ENCODE results near the gene RWDD3.

GRCh38 chr1:95263450-95263849 is 29.4 kb downstream of the RWDD3 start:
- no peak for TF ChIP-seq CTCF (IDR thresholded peaks at IDR 0.05)
- no peak for TF ChIP-seq POLR2AphosphoS5 (IDR thresholded peaks at IDR 0.05; ENCODE audit: insufficient read depth in 1 of 2, low read depth in 1 of 2)
- TF ChIP-seq POLR2A (IDR thresholded peaks at IDR 0.05): no peak
